Thoracic aorta (tissue), 2 donors: Measurements from ENCODE around the gene NTF3. TPM values are rescaled to one million over a fixed set of nuclear protein-coding genes. Genes with fewer than 3 reads are reported as not detected.

ENCODE experiments used
- ATAC-seq: fragments of 150-250 bp; one replicate; pipeline ENCODE4 v1.8.0; 2017; ENCODE audit warnings: low read depth; ENCODE audit not compliant: insufficient number of reproducible peaks, low FRiP score
- DNase-seq: peaks from one replicate; pipeline ENCODE4 v3.0.0-alpha.2; 2020; ENCODE audit warnings: low spot score
- H3K27ac ChIP-seq, 2 donors: fragments of 200-600 bp; sonication (generic); 1 replicate in 1 of 2; 2 replicates in 1 of 2; pipeline ENCODE4 v1.5.1; 2016; ENCODE audit warnings: mild to moderate bottlenecking in 2 of 2, moderate library complexity in 2 of 2
- H3K27me3 ChIP-seq: fragments of 200-600 bp; sonication (generic); replicated peaks from 2 replicates; pipeline ENCODE4 v1.6.0; 2016; ENCODE audit warnings: mild to moderate bottlenecking; ENCODE audit not compliant: insufficient read depth
- H3K36me3 ChIP-seq: fragments of 200-600 bp; sonication (generic); one replicate; pipeline ENCODE4 v1.5.1; 2016
- H3K4me1 ChIP-seq, 2 donors: fragments of 200-600 bp; sonication (generic); 1 replicate in 1 of 2; 2 replicates in 1 of 2; pipeline versions ENCODE4 v1.5.1 to v1.6.0; 2016; ENCODE audit warnings: low read depth in 2 of 2, mild to moderate bottlenecking in 1 of 2; ENCODE audit not compliant: control insufficient read depth in 1 of 2
- H3K4me3 ChIP-seq: fragments of 200-600 bp; sonication (generic); 2 replicates; pipeline ENCODE4 v1.5.1; 2016; ENCODE audit warnings: mild to moderate bottlenecking
- H3K9me3 ChIP-seq: fragments of 200-600 bp; sonication (generic); 2 replicates; pipeline ENCODE4 v1.5.1; 2016
- total RNA-seq, 2 donors: library from RNA; depleted of rRNA; stranded (reverse); fragments of >200 nt; gene quantifications; one replicate each; pipeline versions ENCODE4 v1.1.0 to v1.2.3, GENCODE V29; 2016
- TF ChIP-seq, protein P1 (sequence below): fragments of 200-600 bp; sonication (generic); IDR thresholded peaks from one replicate; pipeline ENCODE4 v1.5.1; 2019; ENCODE audit warnings: antibody characterized with exemption

Gene NTF3
- total RNA-seq, 2 donors from 2014 or later = 9.9 to 24.4 TPM

DNA sequence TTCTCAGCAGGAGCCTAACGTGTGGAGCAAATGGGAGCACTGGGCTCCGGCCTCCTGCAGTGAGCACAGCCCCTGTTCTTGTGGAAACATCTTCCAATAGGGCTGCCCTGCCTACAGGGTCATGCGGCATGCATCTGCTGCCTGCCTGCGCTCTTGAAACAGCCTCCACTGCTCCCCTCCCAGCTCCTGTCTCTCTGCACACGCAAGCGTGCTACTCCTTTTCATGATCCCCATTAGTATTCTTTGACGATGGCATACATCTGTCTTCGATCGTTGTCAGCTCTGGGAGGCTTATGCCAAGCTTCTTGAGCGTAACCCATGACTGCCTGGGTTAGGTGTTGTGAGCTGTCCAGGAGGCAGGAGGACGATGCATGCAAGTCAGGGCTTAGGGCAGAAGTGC, 23.1 kb downstream of the NTF3 start:
- H3K36me3 ChIP-seq = no peaks in the 10 kb centered on the region
- peak overlapping the region in 1 of 2 donors; percentile 73 for H3K27ac ChIP-seq
- H3K4me1 ChIP-seq = peaks cover 27 to 67% of the 10 kb centered on the region in 2 donors
- ATAC-seq (no peak), DNase-seq (no peak)
- H3K4me3 ChIP-seq = no peak overlapping the region
- no peaks in the 10 kb centered on the region for H3K27me3 ChIP-seq
- TF ChIP-seq, protein P1, sequence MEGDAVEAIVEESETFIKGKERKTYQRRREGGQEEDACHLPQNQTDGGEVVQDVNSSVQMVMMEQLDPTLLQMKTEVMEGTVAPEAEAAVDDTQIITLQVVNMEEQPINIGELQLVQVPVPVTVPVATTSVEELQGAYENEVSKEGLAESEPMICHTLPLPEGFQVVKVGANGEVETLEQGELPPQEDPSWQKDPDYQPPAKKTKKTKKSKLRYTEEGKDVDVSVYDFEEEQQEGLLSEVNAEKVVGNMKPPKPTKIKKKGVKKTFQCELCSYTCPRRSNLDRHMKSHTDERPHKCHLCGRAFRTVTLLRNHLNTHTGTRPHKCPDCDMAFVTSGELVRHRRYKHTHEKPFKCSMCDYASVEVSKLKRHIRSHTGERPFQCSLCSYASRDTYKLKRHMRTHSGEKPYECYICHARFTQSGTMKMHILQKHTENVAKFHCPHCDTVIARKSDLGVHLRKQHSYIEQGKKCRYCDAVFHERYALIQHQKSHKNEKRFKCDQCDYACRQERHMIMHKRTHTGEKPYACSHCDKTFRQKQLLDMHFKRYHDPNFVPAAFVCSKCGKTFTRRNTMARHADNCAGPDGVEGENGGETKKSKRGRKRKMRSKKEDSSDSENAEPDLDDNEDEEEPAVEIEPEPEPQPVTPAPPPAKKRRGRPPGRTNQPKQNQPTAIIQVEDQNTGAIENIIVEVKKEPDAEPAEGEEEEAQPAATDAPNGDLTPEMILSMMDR = no peak
- no peaks in the 10 kb centered on the region for H3K9me3 ChIP-seq

DNA sequence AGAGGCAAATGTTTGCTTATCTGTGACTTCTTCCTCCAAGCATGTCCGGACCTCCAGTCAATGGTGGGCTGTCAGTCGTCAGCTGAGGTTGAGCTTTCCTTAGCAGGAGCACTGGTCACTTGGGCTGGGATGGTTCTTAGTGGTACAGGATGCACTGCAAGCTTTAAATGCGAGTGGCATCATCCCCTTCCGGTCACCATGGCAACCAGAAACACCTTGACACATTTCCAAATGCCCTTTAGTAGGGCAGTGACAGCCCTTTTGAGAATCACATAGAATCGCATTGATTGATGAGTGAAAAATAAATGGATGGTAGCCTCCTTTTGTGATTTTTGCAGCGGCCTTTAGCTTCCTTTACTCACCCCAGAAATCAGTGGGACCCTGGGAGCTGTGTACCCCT, 24.1 kb downstream of the NTF3 start:
- Histone ChIP-seq H3K27ac (peak overlapping the region; percentile 73 to 78), H3K36me3 (no peaks in the 10 kb centered on the region), H3K4me3 (no peak overlapping the region), H3K4me1 (peaks cover 26 to 64% of the 10 kb centered on the region in 2 donors), H3K9me3 (no peaks in the 10 kb centered on the region), H3K27me3 (no peaks in the 10 kb centered on the region)
- DNase-seq (no peak), ATAC-seq (no peak)
- TF ChIP-seq, protein P1 = no peak

DNA sequence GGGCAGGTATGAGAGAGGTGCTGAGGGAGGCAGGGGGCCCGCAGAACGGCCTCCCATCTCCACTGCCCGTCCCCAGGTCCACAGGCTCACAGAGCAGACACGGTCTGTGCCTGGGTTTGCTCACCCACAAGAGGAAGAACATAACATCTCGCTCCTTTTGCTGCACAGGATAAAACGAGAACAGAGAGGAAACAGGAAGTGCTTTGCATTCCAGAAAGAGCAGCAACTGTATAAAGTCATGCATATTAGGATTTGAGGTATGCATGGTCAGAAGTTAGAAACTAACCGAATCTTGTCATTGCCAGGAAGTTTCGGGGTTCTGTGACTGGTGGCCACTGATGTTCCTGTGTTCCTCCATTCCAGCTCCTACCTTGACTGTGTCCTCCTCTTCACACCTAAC, 25.0 kb downstream of the NTF3 start:
- H3K27ac ChIP-seq = peak overlapping the region; percentile 73 to 78
- ATAC-seq = no peak
- H3K27me3 ChIP-seq = no peaks in the 10 kb centered on the region
- H3K4me3 ChIP-seq = peak overlapping the region; percentile 38
- H3K4me1 ChIP-seq = peaks cover 26 to 70% of the 10 kb centered on the region in 2 donors
- no peak for DNase-seq
- TF ChIP-seq, protein P1 = no peak
- no peaks in the 10 kb centered on the region for H3K9me3 ChIP-seq
- H3K36me3 ChIP-seq = no peaks in the 10 kb centered on the region

DNA sequence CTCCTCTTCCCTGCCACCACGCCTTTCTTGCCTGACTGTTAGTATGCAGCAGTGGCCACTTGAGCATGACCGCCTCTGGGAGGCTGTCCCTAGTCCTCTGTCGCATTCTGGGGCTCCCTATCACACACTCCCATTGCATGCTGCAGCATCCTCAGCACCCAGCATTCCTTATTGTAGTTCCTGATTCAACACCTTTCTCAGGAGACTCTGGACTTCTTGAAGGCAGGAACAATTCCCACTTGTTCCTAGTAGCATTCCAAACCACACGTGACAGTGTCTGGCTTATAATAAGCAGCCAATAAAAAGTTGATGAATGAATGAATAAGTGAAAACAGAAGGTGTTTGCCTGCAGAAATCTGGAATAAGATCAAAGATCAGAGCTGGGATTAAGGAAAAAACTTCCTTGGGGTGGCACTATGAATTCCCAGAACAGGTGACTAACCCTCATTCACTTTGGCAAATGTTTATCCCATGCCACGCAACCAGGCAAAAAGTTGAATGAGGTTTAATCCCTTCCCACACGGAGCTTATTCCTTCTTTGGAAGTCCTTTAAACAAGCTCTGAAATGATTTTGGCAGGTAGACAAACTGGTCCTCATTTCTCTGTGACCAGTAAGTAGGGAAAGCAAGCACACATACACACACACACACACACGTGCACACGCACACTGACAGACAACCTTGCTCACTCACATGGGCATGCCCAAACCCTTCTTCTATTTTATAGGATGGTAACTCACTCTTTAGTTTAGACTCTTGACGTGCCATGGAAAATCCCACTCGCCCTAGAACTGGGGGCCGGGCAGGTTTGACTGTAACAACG, 26.5 kb downstream of the NTF3 start:
- H3K4me3 ChIP-seq = no peak overlapping the region
- H3K36me3 ChIP-seq = no peaks in the 10 kb centered on the region
- TF ChIP-seq, protein P1 = no peak
- DNase-seq (no peak), ATAC-seq (no peak)
- peak overlapping the region; percentile 40 to 78 for H3K27ac ChIP-seq
- H3K9me3 ChIP-seq = no peaks in the 10 kb centered on the region
- H3K4me1 ChIP-seq = peaks cover 25 to 65% of the 10 kb centered on the region in 2 donors
- no peaks in the 10 kb centered on the region for H3K27me3 ChIP-seq

DNA sequence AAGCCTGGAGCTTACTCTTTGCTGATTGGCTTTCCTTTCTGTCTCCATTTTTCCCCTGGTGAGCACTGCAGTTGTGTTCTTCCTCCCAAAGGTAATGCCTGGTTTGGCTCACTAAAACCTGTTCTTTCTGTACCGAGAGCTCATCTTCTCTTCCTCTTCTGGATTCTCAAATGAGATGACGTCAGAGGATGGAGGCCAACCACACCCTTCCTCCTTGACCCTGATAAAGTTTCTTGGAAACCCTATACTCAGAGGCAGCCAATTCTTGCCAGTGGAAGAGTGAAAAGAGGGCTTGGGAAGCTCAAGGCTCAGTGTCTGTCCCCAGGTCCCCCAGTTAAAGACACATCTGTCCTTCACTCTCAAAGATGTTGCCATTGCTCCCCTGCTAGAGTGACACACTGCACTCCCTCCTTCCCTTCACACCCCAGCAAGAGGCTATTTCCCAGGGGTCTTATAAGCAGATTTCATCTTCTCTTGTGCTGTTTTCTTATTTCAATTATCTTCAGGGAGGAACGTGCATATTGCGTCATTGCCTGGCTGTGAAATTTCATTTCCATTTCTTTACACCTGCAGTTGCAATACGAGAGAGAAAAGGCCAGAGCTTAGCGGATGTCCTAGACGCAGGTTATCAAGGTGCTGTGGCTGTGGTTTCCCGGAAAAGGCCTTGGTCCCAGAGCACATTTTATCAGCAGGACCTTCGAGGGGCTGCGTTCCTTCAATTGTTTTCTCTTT, 27.3 kb downstream of the NTF3 start:
- TF ChIP-seq, protein P1 = no peak
- DNase-seq (no peak), ATAC-seq (no peak)
- Histone ChIP-seq H3K4me1 (peaks cover 23 to 57% of the 10 kb centered on the region in 2 donors), H3K9me3 (no peaks in the 10 kb centered on the region), H3K36me3 (no peaks in the 10 kb centered on the region), H3K27ac (peak overlapping the region; percentile 5 to 40), H3K27me3 (no peaks in the 10 kb centered on the region), H3K4me3 (no peak overlapping the region)
